T-helper 1 cell treated with Interleukin-12 subunit alpha and Interleukin-12 subunit beta and Interleukin-4 antibody, amounts not matched to agents 30 μg/mL and 1 μg/mL, for 36 hours (primary cell): ENCODE results near the gene SRSF3.

Experiments used
- H3K27ac Mint-ChIP-seq: one replicate; pipeline ENCODE4 v1.8.0; 2021; ENCODE audit warnings: mild to moderate bottlenecking, mixed read lengths
- H3K27me3 Mint-ChIP-seq: one replicate; pipeline ENCODE4 v1.8.0; 2021; ENCODE audit warnings: low read depth, mixed read lengths
- H3K36me3 Mint-ChIP-seq: one replicate; pipeline ENCODE4 v1.8.0; 2021; ENCODE audit warnings: low read depth, mixed read lengths
- H3K4me1 Mint-ChIP-seq: one replicate; pipeline ENCODE4 v1.8.0; 2021; ENCODE audit warnings: low read depth, mixed read lengths
- H3K4me3 Mint-ChIP-seq: one replicate; pipeline ENCODE4 v1.8.0; 2021; ENCODE audit warnings: mild to moderate bottlenecking, moderate library complexity, mixed read lengths
- H3K9me3 Mint-ChIP-seq: one replicate; pipeline ENCODE4 v1.8.0; 2021; ENCODE audit warnings: mixed read lengths

The SRSF3 gene

DNA sequence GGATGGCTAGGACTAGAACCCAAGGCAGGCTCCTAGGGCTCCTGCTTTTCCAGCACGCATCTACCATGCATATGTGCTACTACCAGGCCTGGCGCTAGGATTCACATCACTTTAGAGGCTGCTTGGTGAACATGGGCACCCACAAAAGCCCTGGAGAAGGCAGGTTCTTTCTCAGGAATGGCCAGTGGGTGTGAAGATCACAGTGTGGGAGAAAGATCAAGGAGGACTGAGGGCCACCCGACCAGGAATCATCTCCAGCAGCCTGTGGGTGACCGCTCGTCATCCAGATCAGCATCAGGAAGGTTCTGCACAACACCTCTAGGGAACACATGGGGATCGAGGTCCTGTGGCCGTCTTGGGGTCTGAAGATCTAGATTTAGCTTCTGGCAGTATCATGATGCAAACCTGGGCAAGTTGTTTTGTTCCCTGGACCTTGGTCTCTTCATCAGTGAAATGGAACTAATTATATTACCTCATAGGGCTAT, 27.3 kb downstream of the SRSF3 start:
- no peaks in the 10 kb centered on the region for H3K9me3 Mint-ChIP-seq
- H3K4me3 Mint-ChIP-seq: no peak overlapping the region
- H3K36me3 Mint-ChIP-seq: no peaks in the 10 kb centered on the region
- no peak overlapping the region for H3K27ac Mint-ChIP-seq
- H3K27me3 Mint-ChIP-seq: no peaks in the 10 kb centered on the region
- peaks cover 20% of the 10 kb centered on the region for H3K4me1 Mint-ChIP-seq

DNA sequence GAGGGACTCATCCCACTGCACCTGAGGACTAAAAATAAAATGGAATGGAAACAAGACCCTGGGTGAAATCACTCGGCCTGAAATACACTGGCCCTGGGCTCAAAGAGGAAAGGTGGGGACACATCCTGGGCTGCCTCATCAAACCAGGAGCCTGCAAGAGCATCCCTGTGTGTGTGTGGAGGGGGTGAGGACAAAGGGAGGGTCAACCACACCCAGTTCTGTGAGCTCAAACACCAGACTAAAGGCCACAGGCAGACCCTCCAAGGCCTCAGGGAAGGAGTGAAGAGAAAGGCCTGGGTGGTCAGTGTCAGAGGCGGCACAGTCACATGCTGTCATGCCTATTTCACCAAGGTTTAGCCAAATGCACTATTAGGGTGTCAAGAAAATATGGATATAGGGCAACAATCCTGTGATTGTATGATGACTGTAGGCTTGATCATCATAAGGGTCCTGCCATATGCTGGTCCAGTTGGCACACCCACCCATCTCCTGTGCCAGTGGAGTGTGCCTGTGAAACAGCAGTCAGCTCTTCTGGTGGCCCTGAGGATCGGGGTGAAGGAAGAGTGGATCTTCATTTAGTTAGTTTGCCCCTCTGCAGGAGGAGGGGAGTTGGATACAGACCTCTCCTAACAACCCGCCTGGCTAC, 28.9 kb downstream of the SRSF3 start:
- no peaks in the 10 kb centered on the region for H3K9me3 Mint-ChIP-seq
- peak overlapping the region; percentile 66 for H3K27ac Mint-ChIP-seq
- no peaks in the 10 kb centered on the region for H3K27me3 Mint-ChIP-seq
- no peak overlapping the region for H3K4me3 Mint-ChIP-seq
- H3K36me3 Mint-ChIP-seq: no peaks in the 10 kb centered on the region
- H3K4me1 Mint-ChIP-seq: peaks cover 29% of the 10 kb centered on the region

DNA sequence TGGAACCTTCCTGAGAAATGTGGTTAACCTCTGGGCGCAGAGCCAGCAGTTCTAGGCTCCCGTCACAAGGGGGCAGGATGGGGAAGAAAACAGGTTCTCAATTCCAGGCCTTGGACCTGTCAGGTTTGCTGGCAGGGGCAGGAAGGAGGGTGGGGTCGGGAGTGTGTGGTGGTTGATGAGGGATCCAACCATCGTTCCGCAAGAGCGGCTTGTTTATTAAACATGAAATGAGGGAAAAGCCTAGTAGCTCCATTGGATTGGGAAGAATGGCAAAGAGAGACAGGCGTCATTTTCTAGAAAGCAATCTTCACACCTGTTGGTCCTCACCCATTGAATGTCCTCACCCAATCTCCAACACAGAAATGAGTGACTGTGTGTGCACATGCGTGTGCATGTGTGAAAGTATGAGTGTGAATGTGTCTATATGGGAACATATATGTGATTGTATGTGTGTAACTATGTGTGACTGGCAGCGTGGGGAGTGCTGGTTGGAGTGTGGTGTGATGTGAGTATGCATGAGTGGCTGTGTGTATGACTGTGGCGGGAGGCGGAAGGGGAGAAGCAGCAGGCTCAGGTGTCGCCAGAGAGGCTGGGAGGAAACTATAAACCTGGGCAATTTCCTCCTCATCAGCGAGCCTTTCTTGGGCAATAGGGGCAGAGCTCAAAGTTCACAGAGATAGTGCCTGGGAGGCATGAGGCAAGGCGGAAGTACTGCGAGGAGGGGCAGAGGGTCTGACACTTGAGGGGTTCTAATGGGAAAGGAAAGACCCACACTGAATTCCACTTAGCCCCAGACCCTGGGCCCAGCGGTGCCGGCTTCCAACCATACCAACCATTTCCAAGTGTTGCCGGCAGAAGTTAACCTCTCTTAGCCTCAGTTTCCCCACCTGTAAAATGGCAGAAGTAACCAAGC, 29.6 kb downstream of the SRSF3 start:
- H3K36me3 Mint-ChIP-seq: no peaks in the 10 kb centered on the region
- no peaks in the 10 kb centered on the region for H3K27me3 Mint-ChIP-seq
- H3K4me3 Mint-ChIP-seq: no peak overlapping the region
- H3K9me3 Mint-ChIP-seq: no peaks in the 10 kb centered on the region
- H3K4me1 Mint-ChIP-seq: peaks cover 31% of the 10 kb centered on the region
- H3K27ac Mint-ChIP-seq: peak overlapping the region; percentile 66

DNA sequence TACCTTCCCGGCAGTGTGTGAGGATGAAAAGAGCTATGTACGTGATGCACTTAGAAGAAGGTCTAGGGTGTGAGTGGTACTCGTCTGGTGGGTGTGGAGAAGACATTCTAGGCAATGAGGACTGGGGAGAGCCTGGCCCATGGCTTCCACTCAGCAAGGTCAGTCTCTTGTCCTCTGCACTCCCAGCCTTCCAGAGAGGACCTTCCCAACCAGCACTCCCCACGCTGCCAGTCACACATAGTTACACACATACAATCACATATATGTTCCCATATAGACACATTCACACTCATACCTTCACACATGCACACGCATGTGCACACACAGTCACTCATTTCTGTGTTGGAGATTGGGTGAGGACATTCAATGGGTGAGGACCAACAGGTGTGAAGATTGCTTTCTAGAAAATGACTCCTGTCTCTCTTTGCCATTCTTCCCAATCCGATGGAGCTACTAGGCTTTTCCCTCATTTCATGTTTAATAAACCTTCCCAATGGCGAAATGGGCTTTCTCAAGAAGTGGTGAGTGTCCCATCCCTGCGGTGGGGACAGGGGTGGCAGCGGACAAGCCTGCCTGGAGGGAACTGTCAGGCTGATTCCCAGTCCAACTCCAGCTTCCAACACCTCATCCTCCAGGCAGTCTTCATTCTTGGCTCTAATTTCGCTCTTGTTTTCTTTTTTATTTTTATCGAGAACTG, 30.4 kb downstream of the SRSF3 start:
- Mint-ChIP-seq H3K36me3 (no peaks in the 10 kb centered on the region), H3K4me1 (peaks cover 33% of the 10 kb centered on the region), H3K4me3 (no peak overlapping the region), H3K9me3 (no peaks in the 10 kb centered on the region), H3K27ac (no peak overlapping the region), H3K27me3 (no peaks in the 10 kb centered on the region)

DNA sequence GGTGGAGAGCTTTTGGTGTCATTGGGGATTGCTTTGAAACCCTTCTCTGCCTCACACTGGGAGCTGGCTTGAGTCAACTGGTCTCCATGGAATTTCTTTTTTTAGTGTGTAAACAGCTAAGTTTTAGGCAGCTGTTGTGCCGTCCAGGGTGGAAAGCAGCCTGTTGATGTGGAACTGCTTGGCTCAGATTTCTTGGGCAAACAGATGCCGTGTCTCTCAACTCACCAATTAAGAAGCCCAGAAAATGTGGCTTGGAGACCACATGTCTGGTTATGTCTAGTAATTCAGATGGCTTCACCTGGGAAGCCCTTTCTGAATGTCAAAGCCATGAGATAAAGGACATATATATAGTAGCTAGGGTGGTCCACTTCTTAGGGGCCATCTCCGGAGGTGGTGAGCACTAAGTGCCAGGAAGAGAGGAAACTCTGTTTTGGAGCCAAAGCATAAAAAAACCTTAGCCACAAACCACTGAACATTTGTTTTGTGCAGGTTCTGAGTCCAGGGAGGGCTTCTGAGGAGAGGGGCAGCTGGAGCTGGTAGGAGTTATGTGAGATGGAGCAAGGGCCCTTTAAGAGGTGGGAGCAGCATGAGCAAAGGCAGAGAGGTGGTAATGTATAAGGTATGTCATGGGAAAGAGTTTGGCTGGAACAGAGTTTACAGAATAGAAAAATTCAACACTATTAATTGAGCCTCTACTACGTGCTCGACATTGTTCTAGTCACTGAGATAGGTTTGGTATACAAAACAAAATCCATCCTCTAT, 31.2 kb downstream of the SRSF3 start:
- H3K4me3 Mint-ChIP-seq: no peak overlapping the region

DNA sequence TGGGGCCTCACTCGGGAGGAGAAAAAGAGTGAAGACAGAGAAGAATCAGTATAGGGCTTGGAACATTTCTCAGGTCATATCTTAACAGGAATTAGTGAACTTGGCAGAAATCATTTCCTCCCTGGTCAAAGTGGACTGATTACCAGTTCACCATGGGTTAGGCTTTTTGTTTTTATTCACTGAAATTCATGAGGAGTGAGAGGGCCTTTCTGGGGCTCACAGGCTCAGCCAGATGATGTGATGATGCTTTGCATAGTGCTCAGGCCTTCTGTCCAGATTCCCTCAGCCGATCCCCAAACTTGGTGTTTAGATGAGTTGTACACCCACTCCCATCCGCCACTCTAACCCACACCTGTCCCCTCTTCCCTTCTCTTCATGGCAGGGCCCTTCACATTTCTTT, 32.5 kb downstream of the SRSF3 start:
- peaks cover 36% of the 10 kb centered on the region for H3K4me1 Mint-ChIP-seq
- no peaks in the 10 kb centered on the region for H3K27me3 Mint-ChIP-seq
- no peaks in the 10 kb centered on the region for H3K36me3 Mint-ChIP-seq
- no peak overlapping the region for H3K27ac Mint-ChIP-seq
- H3K9me3 Mint-ChIP-seq: no peaks in the 10 kb centered on the region
- H3K4me3 Mint-ChIP-seq: no peak overlapping the region

More for the DNA sequence above, 31.2 kb downstream of the SRSF3 start:
- H3K9me3 Mint-ChIP-seq: no peaks in the 10 kb centered on the region
- H3K36me3 Mint-ChIP-seq: no peaks in the 10 kb centered on the region
- no peaks in the 10 kb centered on the region for H3K27me3 Mint-ChIP-seq
- peaks cover 34% of the 10 kb centered on the region for H3K4me1 Mint-ChIP-seq
- H3K27ac Mint-ChIP-seq: peak overlapping the region; percentile 1

DNA sequence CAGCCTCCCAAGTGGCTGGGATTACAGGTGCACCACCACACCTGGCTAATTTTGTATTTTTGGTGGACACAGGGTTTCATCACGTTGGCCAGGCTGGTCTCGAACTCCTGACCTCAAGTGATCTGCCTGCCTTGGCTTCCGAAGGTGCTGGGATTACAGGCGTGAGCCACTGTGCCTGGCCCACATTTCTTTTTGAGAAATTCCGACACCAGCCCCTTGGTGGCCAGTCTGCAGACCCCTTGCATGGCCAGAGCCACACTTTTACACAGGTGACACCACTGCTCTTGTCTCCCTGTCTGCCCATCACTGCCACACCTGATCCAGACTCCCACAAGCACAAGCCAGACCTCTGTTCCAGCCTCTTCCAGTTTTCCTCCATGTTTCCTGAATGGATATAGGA, 33.0 kb downstream of the SRSF3 start:
- Mint-ChIP-seq H3K4me3 (no peak overlapping the region), H3K27ac (no peak overlapping the region)

DNA sequence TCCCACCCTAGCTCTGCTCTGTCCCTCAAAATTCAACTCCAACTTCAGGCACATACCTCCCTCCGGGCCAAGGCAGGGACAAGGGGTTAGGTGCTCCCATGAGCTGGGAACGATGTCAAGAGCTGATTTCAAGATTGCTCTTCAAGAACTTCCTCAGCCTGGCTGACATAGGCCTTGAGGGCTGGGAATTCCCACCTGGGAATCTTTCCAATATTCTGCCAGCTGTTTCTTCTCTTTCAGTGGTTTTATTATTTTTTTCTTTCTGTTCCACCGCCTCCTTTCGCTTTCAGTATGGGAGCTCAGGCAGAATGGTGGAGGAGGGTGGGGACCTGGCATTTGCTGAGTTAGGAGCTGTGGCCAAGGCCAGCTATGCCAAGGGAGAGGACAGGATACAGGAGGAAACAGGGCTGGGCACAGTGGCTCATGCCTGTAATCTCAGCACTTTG, 33.7 kb downstream of the SRSF3 start:
- H3K36me3 Mint-ChIP-seq: no peaks in the 10 kb centered on the region
- H3K27me3 Mint-ChIP-seq: no peaks in the 10 kb centered on the region
- peaks cover 33% of the 10 kb centered on the region for H3K4me1 Mint-ChIP-seq
- no peaks in the 10 kb centered on the region for H3K9me3 Mint-ChIP-seq
- peak overlapping the region; percentile 1 for H3K27ac Mint-ChIP-seq
- no peak overlapping the region for H3K4me3 Mint-ChIP-seq

More for the DNA sequence above, 33.0 kb downstream of the SRSF3 start:
- Mint-ChIP-seq H3K4me1 (peaks cover 36% of the 10 kb centered on the region), H3K36me3 (no peaks in the 10 kb centered on the region), H3K9me3 (no peaks in the 10 kb centered on the region), H3K27me3 (no peaks in the 10 kb centered on the region)

DNA sequence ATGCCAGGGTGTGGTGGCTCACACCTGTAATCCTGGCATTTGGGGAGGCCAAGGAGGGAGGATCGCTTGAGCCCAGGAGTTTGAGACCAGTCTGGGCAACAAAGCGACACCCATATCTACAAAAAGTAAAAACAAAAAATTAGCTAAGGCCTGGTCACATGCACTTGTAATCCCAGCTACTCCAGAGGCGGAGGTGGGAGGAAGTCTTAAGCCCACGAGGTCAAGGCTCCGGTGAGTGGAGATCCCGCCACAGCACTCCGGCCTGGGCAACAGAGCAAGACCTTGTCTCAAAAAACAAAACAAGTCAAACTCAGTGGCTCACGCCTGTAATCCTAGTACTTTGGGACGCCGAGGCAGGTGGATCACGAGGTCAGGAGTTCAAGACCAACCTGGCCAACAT, 35.6 kb downstream of the SRSF3 start:
- no peak overlapping the region for H3K4me3 Mint-ChIP-seq
- H3K27ac Mint-ChIP-seq: no peak overlapping the region
- no peaks in the 10 kb centered on the region for H3K27me3 Mint-ChIP-seq
- no peaks in the 10 kb centered on the region for H3K9me3 Mint-ChIP-seq
- H3K4me1 Mint-ChIP-seq: peaks cover 23% of the 10 kb centered on the region
- no peaks in the 10 kb centered on the region for H3K36me3 Mint-ChIP-seq

DNA sequence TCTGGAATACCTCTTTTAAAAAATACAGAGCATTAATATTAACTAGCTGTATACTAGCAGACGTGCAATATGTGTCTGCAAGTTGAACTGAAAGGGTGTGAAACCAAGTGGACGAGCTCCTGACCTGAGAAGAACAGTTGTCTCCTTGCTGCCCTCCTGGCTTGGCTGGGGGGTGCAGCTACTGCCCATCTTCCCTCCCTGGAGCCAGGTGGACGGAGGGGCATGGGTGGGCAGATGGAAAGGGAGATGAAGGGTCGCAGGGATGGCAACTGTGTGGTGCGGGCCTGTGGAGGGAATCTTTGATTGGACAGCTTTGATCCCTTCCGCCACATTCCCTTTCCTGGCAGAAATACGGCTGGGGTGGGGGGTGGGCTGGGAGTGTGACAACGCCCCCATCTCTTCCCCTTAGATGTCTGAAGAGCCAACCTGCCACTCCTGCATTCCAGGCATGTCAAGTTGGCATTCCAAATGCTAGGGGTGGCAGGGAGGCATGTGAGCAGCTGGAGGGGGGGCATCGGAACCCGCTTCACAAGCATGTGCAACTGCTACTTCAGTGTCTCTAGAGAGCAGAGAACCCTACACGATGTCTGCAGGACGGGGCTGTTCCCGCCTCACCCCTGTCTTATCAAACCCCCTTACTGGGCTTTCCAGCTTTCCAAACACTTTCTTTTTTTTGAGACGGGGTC, 37.3 kb downstream of the SRSF3 start:
- Mint-ChIP-seq H3K36me3 (no peaks in the 10 kb centered on the region), H3K27me3 (no peaks in the 10 kb centered on the region), H3K4me1 (peaks cover 16% of the 10 kb centered on the region), H3K4me3 (no peak overlapping the region), H3K9me3 (no peaks in the 10 kb centered on the region), H3K27ac (no peak overlapping the region)

DNA sequence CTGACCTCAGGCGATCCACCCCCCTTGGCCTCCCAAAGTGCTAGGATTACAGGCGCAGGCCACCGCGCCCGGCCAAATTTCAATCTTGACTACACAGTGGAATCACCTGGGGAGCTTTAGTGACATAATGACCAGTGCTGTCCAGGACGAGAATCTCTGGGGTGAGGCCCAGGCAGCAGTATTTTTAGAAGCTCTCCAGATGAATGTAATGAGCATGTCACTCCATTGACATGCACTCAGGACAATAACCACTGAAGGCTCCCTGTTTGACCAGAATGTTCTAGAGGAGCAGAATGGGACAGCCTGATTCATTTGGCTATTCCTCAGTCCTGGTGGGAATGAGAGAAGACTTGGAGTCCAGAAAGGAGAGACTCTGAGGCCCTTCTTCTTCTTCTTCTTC, 39.2 kb downstream of the SRSF3 start:
- Mint-ChIP-seq H3K27me3 (no peaks in the 10 kb centered on the region), H3K27ac (no peak overlapping the region), H3K4me3 (no peak overlapping the region), H3K4me1 (peaks cover 7% of the 10 kb centered on the region), H3K9me3 (no peaks in the 10 kb centered on the region), H3K36me3 (no peaks in the 10 kb centered on the region)

DNA sequence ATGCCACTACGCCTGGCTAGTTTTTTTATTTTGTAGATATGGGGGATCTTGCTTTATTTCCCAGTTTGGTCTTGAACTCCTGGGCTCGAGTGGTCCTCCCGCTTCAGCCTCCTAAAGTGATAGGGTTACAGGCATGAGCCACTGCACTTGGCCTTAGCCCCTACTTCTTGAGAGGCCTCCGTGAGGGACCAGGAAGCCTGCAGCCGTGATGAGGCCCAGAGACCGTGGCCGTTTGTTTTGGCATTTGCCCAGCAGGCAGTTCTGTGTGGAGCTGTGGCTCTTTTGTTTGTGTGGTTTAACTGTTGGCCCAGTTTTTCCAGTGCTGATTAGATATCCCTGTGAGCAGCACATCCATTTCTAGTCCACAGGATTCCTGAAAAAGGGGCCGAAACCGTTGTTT, 39.8 kb downstream of the SRSF3 start:
- H3K9me3 Mint-ChIP-seq: no peaks in the 10 kb centered on the region
- no peak overlapping the region for H3K27ac Mint-ChIP-seq
- peaks cover 6% of the 10 kb centered on the region for H3K4me1 Mint-ChIP-seq
- H3K27me3 Mint-ChIP-seq: no peaks in the 10 kb centered on the region
- H3K4me3 Mint-ChIP-seq: no peak overlapping the region
- no peaks in the 10 kb centered on the region for H3K36me3 Mint-ChIP-seq

DNA sequence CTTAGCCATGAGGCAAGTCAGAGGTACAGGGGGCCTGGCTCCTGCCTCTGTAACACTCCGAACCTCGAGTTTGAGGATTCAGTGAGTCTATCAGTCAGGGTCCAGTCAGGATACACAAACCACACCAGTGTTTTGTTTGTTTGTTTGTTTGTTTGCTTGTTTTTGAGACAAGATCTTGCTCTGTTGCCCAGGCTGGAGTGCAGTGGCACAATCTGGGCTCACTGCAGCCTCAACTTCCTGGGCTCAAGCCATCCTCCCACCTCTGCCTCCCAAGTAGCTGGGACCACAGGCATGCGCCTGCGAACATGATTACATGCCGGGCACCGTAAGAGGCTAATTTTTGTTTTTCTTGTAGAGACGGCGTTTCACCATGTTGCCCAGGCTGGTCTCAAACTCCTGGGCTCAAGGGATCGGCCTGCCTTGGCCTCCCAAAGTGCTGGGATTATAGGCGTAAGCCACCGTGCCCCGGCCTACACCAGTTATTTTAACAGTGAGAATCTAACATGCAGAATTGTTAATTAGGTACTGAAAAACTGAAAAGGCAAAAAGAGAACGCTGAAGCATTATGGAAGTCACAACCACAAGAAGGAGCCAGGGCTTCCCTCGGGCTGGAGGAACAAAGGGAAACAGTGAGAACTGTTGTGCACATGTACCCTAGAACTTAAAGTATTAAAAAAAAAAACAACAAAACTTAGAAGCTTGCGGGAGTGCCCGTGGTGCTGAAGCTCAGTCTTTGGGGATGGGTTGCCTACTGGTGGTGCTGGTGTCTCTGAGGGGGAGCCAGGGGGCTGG, 40.4 kb downstream of the SRSF3 start:
- Mint-ChIP-seq H3K4me1 (peaks cover 4% of the 10 kb centered on the region), H3K27ac (no peak overlapping the region), H3K9me3 (no peaks in the 10 kb centered on the region), H3K27me3 (no peaks in the 10 kb centered on the region), H3K4me3 (no peak overlapping the region), H3K36me3 (no peaks in the 10 kb centered on the region)
